GM18870 (cell line): ENCODE measurements around the gene FRAT1.

Experiments used
- ATAC-seq: cut with Tn5 transposase; IDR thresholded peaks from one replicate; pipeline ENCODE4 v1.9.1; 2021; ENCODE audit warnings: moderate library complexity; ENCODE audit not compliant: unreplicated experiment

FRAT1 gene

DNA sequence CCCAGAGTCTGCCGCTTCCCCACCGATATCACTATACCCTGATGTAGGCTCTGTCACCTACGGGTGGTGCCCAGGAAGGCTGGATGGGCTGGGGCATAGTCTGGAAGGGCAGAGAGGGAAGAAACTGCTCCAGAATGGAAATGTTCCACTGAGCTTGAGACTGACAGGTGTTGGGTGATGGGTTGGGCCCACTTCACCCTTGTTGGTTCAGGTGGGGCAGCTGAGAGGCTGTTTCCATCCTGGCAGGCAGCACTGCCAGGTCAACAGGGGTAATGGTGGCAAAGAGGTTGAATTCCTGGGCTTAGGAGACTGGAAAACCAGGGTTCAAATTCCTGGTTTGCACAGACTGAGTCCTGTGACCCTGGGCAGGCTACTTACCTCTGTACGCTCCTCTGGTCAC, 44.0 kb downstream of the FRAT1 start:
- no peak for ATAC-seq

DNA sequence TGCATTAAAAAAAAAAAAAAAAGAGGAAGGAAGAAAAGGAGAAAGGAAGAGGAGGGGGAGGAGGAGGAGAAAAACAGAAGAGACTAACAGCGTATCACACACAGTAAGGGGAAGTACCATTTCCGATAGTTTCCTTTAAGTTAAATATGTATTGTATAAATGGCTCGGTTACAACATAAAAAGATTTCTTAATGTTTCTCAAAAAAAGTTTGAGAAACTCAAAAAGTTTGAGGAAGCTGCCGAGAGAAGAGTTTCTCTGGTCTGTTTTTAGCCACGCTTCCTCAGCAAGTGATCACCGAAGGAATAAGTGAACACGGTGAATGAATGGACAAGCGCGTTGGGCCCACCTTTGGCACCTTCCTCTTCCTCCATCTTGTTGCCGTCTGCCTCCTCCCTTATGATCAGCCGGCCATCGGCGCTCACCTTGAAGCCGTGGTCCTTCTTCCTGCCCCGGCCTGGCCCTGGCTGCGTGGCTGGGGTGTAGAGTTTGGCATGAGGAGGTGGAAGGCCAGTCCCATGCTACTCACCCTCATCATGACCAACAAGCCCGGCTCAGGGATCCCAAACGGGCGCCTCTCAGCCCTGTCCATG, 46.8 kb downstream of the FRAT1 start:
- no peak for ATAC-seq

- ATAC-seq = no peak
Measured at GRCh38 chr10:97366572-97366971, 47.5 kb downstream of the FRAT1 start.

- ATAC-seq = no peak
Measured at GRCh38 chr10:97367126-97367649, 48.1 kb downstream of the FRAT1 start.
